HUDEP-2 (cell line): Measurements from ENCODE around the gene SRC.
"Not testable (repeated sequence)": the region's sequence is repeated elsewhere in the genome, so short reads cannot be mapped to it uniquely, and the experiment has no call there.

ENCODE experiments used
- DNase-seq, 76 experiments: peaks; one replicate each; lab custom pipeline; 2025; ENCODE audit not compliant: unreplicated experiment in 76 of 76; lab: John Stamatoyannopoulos, UW

SRC gene

DNA sequence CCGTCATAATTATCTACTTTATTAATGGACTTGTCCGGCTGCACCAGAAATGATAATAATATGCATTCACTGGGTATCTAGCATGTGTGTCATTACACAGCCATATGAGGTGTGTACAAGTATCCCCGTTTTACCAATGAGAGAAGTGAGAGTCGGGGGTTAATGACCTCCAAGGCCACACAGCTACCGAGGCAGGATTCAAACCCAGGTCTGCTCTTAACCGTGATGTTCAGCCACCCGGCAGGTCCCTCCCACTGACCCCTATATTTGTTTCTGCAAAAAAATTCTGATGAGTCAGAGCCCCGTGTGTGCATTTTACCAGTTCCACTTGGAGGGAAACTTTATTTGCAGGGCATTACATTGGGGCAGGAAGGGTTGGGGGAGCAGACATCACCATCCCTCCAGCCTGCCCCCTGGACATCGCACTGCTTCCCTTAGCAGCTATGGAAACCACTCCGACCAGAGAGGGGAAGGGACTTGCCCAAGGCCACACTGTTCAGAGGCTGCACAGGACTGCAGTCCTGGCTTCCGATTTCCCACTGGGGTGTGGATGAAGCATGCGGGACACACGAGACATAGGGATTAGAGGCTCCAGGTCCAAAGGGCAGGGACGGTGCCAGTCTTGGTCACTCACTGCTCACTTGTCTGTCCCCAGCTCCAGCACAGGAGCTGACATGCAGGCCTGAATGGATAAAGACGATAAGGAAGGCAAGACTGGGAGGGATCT, 10.1 kb upstream of the SRC start:
- no peak for DNase-seq

DNA sequence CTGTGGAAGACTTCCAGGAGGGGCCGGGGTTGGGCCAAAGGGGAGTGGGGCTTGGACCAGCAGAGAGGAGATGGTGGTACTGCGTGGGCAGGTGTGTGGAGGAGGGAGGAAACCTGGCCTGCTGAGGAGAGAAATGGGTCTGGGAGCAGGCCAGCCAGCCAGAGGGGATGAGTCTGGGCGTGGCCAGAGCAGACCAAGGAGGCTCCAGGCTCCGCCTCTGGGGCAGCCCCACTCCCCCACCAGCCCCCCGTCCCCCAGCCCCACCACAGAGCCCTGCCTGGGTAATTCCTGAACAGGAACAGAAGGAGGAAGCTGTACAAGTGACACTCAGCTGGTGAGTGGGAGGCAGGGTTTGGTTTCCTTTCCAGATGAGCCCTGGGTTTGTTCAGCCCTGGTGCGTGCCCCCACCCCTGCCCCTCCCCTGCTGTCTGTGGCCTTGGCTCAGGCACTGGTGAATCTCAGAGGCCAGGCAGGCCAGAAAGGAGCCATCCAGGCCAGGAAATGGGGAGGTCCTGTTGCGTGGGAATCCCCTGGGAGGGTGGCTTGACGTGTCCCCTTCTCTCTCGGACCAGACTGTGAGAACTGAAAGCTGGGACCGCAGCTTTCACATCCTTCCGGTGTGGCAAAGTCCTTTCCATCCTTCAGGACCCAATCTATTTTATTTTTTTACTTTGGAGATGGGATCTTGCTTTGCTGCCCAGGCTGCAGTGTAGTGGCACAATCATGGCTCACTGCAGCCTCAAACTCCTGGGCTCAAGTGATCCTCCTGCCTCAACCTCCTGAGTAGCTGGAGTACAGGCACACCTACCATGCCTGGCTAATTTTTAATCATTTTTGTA, 9.4 kb upstream of the SRC start:
- DNase-seq: peak in 28 of 76 experiments; percentile 3 to 49 (median 18)

DNA sequence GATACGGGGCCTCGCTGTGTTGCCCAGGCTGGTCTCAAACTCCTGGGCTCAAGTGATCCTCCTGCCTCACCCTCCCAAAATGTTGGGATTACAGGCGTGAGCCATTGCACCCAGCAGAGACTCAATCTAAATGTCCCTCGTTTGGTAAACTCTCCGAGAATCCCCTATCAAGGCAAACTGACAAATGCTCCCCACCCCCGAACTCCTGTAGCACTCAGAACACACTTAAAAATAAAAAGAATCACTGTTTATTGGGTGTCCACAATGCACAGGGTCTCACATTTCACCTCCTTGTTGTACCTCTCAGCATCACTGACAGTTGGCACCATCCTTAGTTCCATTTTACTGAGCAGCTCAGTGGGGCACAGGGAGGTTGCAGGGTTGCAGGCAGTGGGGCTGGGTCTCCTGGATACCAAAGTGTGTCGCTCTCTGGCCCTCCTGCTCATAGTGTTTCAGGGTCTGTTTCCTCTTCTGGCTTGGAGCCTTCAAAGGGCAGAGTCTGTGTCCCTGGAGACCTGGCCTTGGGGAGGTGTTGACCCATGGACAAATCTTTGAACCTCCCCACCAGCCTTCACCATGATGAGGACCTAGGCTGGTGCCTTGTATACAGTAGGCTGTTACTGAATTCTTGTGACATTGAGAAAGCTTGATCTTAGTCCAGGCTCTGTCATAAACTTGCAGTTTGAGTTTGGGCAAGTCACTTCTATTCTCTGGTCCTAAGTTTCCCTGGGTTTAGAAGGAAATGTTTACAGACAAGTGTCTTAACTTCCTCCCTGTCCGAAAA, 8.5 kb upstream of the SRC start:
- DNase-seq: no peak

DNA sequence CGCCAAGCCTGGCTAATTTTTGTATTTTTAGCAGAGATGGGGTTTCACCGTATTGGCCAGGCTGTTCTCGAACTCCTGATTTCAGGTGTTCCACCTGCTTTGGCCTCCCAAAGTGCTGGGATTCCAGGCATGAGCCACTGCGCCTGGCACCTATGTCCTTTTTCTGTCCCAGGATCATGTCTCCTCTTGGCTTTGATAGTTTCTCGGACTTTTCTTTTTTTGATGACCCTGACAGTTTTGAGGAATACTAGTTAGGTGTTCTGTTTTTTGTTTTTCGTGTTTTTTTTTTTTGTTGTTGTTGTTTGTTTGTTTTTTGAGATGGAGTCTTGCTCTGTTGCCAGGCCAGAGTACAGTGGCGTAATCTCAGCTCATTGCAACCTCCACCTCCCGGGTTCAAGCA, 7.6 kb upstream of the SRC start:
- not testable (repeated sequence) for DNase-seq

DNA sequence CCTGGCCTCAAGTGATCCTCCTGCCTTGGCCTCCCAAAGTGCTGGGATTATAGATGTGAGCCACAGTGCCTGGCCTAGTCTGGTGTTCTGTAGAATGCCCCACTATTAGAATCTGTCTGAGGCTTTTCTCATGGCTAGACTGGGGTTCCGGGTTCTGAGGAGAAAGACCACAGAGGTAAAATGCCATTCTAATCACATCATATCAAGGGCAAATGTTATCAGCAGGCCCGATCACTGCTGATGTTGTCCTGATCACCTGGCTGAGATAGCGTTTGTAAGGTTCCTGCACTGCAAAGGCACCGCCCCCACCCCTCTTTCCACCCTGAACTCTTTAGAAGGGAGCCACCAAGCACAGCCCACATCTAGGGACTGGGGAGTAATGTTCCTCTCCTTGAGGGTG, 6.7 kb upstream of the SRC start:
- no peak for DNase-seq

DNA sequence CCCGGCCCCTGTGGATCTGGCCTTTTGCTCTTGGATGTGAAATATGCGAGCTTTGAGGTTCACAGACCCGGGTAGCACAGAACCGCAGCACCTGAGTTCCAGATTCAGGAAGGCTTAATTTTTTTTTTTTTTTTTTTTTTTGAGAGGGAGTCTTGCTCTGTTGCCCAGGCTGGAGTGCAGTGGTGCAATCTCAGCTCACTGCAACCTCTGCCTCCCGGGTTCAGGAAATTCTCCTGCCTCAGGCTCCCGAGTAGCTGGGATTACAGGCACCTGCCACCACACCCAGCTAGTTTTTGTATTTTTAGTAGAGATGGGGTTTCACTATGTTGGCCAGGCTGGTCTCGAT, 6.2 kb upstream of the SRC start:
- DNase-seq: not testable (repeated sequence)

DNA sequence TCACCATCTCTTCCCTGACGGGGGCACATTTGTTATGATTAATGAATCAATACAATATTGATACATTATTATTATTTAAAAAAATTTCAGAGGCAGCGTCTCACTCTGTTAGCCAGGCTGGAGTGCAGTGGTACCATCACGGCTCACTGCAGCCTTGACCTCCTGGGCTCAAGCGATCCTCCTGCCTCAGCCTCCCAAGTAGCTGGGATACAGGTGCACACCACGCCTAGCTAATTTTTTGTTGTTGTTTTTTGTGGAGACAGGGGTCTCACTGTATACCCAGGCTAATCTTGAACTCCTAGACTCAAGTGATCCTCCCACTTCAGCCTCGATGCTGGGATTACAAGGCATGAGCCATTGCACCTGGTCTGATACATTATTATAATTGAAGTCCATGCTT, 4.9 kb upstream of the SRC start:
- no peak for DNase-seq

DNA sequence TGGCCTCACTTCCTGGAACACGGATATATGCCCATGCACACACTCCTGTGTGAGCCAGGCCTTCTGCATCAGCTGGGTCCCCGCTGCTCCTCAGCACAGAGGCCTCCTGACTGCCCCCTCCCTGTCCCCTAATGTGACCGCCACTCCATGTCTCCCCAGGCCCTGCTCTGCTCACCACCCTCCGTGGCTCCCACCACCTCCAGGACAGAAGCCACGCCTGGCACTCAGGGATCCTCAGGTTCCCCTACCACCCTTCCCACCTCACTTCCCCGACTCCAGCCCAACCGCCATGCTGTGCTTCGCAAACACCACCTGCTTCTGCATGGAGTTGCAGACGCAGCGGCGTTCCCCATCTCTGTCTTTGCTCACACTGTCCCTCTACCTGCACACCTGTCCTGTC, 4.3 kb upstream of the SRC start:
- DNase-seq: no peak

DNA sequence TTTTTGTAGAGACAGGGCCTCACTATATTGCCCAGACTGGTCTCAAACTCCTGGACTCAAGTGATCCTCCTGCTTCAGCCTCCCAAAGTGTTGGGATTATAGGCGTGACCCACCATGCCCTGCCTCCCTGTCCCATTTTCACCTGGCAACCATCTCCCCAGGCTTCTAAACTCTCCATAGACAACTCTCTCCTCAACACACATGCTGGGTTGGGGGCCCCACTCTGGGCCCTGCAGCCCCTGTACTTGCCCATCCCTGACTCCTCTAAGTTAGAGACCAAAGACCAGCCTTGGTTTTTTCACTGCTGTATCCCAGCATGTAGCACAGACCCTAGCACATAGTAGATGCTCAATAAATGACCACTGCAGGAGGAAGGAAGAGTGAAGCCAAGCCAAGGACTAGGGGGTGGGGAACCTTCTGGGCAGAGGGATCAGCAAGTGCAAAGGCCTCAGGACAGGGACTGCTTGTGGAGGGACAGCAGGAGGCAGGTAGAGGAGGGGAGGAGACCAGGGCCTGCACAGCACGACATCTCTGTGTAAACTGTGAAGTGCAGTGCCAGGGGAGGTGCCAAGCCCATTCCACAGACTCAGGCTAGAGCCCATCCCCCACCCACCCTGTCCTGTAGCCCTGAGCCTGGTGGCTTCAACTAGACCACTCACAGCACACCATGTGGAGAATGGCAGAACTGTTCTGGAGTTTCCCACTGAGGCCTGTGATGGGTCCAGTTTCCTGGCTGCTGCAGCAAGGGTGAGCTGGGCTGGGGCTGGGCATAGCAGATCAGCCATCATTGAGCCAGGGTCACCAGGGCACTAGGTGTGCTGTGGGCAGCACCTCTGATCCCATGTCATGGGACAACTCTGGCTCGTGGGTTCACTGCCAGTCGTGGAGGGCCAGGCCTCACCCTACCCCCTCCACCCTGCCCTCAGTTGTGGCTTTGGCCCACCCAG, 3.4 kb upstream of the SRC start:
- DNase-seq: peak in 1 of 76 experiments; percentile 10

DNA sequence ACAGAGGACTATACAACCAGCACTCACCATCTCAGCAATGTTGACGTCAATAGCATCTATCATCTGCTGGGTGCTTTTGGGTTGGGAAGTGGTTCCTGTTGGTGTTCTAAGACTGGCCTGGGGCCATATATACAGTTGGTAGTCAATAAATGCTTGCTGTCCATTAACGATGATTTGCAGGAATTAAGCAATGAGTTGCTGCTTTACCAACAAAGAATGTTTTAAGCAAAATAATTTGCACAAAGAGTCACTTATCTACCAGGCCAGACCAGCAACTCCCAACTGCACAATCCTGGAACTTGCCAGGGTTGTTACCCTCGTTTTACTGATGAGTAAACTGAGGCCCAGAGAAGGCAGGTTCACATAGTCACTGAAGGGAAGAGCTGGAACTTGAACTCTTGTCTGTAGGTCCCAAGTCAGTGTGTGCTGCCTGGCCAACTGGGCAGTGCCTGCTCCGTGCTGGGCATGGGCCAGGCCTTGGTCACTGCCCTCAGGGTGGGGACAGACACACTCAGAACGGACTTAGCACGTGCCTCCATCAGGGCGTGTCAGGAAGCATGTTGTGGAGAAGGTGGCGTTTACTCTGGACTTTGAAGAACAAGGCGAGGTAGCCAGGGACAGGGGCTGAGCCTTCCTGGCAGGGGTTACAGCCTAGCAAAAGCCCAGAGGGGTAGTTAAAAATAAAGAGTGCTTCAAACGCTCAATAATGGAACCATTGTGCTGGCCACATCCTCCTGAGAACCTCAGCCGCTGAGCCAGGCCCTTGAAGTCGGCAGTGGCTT, 2.5 kb upstream of the SRC start:
- DNase-seq: peak in 4 of 76 experiments; percentile 7 to 19 (median 10)

DNA sequence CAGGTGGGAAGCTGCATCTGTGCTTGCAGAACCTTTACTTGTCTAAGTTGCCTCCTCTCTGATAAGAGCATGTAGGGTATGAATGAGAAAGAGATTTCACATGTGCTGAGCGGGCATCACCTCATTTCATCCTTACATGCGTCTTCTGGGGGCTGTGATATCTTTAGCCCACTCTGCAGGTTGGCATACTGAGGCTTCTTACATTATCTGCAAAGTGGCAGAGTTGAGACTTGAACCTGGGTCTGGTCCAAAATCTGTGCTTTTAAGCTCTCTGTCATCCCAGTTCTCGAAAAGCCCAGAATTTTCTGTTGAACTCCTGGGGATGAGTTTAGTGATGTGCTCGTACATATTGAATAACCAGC, 2.0 kb upstream of the SRC start:
- no peak for DNase-seq

DNA sequence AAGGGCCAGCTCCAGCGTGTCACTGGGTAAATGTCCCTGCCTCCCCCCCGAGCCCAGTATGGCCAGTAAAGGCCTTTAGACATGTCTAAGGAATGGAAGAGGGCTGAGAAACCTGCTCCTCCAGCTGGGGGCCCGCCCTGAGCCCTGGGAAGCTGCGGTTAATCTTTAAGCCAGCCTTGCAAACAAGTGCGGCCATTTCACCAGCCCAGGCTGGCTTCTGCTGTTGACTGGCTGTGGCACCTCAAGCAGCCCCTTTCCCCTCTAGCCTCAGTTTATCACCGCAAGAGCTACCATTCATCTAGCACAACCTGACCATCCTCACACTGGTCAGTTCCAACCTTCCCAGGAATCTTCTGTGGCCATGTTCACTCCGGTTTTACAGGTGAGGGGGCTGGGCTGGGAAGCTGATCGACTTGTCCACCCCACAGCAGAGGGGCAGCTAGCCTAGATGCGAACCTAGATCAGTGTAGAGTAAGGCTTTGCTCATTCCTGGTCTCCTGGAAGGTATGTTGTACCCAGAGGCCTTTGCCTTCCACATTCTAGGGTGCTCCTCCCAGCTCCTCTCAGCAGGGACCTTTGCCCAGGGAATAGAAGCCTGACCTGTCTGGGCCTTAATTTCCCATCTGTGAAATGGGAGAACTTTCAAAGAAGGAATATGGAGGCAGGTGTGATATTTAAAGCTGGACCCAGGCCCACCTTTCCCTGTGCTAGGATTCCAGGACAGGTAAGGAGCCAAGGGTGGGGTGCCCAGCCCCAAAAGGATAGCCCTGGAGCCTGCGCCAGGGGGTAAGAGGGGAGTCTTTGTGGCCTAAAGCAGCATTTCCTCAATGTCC, 1.2 kb upstream of the SRC start:
- no peak for DNase-seq

DNA sequence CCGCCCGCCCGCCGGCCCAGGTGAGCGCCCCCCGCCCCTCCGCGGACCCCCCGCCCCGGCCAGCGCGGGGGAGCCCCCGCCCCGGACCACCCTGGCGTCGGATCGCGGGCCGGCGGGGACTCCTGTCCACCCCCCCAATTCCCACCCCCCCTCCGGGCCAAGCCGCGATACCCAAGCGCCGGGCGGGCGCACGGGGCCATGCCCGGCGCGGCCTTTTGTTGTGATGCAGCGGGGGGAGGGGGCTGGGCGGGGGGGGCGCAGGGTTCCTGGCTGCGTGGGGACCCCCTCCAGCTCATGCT, 245 bp downstream of the SRC start:
- DNase-seq: no peak

DNA sequence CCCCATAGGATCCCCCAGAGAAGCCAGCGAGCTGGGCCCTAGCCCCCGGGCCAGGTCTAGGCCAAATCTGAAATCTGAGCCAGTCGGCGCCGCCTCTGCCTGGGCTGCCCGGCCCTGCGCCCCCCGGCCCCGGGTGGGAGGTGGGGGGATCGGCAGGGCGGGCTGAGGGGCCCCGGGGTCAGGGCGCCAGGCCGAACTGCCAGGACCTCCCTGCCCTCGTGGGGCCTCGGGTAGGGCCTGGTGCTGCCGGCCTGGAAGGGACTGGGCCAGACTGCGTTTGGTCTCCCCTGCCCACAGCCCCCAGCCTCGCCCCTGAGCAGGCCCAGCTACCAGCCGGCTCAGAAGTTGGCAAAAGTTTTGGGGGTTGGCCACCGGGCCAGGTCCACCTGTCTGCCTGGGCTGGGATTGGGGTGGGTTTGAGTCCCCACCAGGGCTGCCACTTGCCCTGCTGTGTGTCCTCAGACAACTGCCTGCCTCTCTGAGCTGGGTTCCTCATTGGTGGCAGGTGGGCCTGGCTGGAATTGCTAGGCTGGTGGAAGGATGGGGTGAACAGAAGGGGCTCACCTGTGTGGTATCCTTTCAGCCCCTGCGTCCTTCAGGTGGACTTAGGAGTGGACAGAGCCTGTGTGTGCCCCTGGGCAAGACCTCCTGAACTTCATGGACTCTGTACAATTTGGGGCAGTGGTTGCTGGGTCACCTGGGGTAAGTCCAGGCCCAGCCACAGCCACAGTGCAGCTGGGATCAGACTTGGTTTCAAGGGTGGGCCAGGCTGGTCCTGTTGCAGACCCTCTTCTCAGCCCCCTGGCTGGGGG, 801 bp downstream of the SRC start:
- no peak for DNase-seq

DNA sequence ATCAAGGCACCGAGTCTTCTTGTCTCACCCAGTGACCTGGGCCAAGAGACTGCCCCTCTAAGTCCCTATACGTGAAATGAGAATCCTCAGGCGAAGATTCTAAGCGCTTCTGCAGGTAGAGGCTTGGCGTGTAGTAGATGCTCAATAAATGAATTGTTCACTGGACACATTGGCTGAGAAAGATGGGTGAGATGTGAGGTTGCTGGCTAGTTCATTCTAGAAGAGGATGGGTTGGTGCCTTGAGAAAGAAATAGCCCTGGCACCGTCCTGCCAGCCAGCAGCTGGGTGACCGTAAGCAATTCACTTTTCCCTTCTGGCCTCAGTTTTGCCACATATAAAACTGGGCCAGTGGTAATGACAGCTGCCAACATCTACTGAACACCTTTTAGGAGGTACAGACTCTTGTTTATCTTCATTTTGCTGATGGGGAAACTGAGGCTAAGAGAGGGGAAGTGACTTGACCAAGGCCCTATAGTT, 1.4 kb downstream of the SRC start:
- no peak for DNase-seq

DNA sequence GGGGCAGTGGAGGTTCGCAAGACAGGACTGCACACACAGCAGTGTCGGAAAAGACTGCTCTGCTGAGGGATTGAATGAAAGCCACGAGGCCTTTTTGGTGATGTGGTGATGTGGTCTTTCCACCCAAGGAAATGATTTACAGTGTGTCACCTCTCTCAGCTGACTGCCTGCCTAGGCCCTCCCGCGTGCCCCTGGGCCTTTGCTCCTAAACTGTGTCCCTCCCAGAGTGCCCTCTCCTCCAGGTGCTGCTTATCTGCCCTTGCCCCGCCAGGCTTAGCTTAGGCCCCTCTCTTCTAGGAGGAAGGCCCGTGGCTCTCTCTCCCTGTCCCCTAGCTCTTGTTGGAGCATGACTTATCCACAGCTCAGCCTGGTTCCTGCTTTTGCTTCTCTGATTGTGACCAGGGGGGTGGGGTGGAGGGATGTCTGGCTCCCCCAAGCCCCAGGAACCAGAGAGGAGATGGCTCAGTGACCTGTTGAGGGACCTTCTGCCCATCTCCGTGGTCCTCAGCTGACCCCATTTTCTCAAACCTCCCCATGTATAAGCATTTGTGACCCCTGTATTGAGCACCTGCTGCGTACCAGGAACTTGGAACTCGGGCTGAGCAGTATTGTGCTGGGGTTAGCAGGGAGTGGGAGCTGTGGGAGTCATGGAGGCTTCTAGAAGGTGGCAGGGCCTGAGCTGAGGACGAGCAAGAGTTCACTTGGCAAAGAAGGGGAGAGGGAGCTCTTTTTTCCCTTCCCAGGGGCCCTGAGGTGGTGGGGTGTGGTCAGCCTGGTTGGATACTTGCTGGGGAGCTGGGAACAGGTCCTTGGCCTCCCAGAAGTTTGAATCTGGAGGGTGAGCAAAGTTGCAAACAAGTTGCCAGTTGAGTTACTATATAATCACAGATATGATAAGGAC, 2.2 kb downstream of the SRC start:
- no peak for DNase-seq
